ENCODE data around the gene KCTD19.

Gene KCTD19

GRCh38 chr16:67249178-67250044, 77.1 kb downstream of the KCTD19 start:
- no peak for DNase-seq (ENCODE audit: low read depth in 2 of 2)
- peak overlapping the region; percentile 37 to 41 for H3K4me3 ChIP-seq (replicated peaks in 1 of 2; ENCODE audit: low read depth in 2 of 2, low read length in 2 of 2)
- TF ChIP-seq CTCF (IDR thresholded peaks at IDR 0.05; ENCODE audit: low read depth, low read length) = no peak

- H3K4me3 ChIP-seq (replicated peaks in 1 of 2; ENCODE audit: low read depth in 2 of 2, low read length in 2 of 2) = peak within 1 kb of the TSS; percentile 37 to 47
- DNase-seq (ENCODE audit: low read depth in 2 of 2) = no peak
- no peak for TF ChIP-seq CTCF (IDR thresholded peaks at IDR 0.05; ENCODE audit: low read depth, low read length)
These were observed 78.0 kb downstream of the KCTD19 start, which contains the start of gene SLC9A5 for GRCh38 chr16:67248401-67249177. TSS of gene SLC9A5 (plus strand) at chr16:67248979. CDS start at chr16:67249015, 36 bp downstream.

GRCh38 chr16:67248073-67248400, 78.5 kb downstream of the KCTD19 start:
- DNase-seq (ENCODE audit: low read depth in 2 of 2) = no peak
- peak overlapping the region; percentile 32 to 37 for H3K4me3 ChIP-seq (replicated peaks in 1 of 2; ENCODE audit: low read depth in 2 of 2, low read length in 2 of 2)
- TF ChIP-seq CTCF (IDR thresholded peaks at IDR 0.05; ENCODE audit: low read depth, low read length) = no peak

- peak; percentile 96 for DNase-seq (ENCODE audit: low read depth in 2 of 2)
- peak within 1 kb of the TSS; percentile 81 to 85 for H3K4me3 ChIP-seq (replicated peaks in 1 of 2; ENCODE audit: low read depth in 2 of 2, low read length in 2 of 2)
- no peak for TF ChIP-seq CTCF (IDR thresholded peaks at IDR 0.05; ENCODE audit: low read depth, low read length)
These were observed 79.1 kb downstream of the KCTD19 start, which contains the start of gene FHOD1 for GRCh38 chr16:67247192-67248072. TSS of gene FHOD1 (minus strand) at chr16:67247481. CDS start at chr16:67247410, 71 bp downstream.

GRCh38 chr16:67246756-67247191, 79.8 kb downstream of the KCTD19 start:
- no peak for TF ChIP-seq CTCF (IDR thresholded peaks at IDR 0.05; ENCODE audit: low read depth, low read length)
- no peak for DNase-seq (ENCODE audit: low read depth in 2 of 2)
- H3K4me3 ChIP-seq (replicated peaks in 1 of 2; ENCODE audit: low read depth in 2 of 2, low read length in 2 of 2) = peak overlapping the region; percentile 81 to 85
